GM12872 (cell line): ENCODE data around the gene CDK9.
A peak's percentile ranks its signal among the peaks of the same experiment; 100 is the strongest.

Experiments used
- TF ChIP-seq, protein P1 (sequence below): IDR thresholded peaks from 3 replicates; pipeline ENCODE4 v1.5.1; 2011; ENCODE audit warnings: low read depth, mild to moderate bottlenecking, low read length, moderate library complexity; ENCODE audit not compliant: insufficient read depth

The CDK9 gene

GRCh38 chr9:127771570-127772189 lies 14.2 kb upstream of the CDK9 start:
- TF ChIP-seq, protein P1, sequence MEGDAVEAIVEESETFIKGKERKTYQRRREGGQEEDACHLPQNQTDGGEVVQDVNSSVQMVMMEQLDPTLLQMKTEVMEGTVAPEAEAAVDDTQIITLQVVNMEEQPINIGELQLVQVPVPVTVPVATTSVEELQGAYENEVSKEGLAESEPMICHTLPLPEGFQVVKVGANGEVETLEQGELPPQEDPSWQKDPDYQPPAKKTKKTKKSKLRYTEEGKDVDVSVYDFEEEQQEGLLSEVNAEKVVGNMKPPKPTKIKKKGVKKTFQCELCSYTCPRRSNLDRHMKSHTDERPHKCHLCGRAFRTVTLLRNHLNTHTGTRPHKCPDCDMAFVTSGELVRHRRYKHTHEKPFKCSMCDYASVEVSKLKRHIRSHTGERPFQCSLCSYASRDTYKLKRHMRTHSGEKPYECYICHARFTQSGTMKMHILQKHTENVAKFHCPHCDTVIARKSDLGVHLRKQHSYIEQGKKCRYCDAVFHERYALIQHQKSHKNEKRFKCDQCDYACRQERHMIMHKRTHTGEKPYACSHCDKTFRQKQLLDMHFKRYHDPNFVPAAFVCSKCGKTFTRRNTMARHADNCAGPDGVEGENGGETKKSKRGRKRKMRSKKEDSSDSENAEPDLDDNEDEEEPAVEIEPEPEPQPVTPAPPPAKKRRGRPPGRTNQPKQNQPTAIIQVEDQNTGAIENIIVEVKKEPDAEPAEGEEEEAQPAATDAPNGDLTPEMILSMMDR = no peak

DNA sequence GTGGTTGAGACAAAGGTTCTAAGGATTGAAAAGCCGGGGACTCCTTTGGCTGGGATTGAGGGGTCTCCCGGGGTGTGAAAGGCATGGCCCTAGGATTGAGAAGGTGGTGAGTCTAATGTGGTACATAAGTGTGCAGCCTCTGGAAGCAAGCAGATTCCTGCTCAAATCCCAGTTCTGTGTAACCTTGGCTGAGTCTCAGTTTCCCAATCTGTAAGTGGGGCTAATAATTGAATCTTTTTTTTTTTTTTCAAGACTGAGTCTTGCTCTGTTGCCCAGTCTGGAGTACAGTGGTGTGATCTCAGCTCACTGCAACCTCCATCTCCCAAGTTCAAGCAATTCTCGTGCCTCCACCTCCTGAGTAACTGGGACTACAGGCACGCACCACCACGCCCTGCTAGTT lies 13.2 kb upstream of the CDK9 start:
- TF ChIP-seq, protein P1 = no peak

GRCh38 chr9:127773272-127773671 lies 12.6 kb upstream of the CDK9 start:
- TF ChIP-seq, protein P1 = no peak

GRCh38 chr9:127773981-127774380 lies 11.9 kb upstream of the CDK9 start:
- TF ChIP-seq, protein P1 = no peak

GRCh38 chr9:127776195-127776923 lies 9.5 kb upstream of the CDK9 start:
- TF ChIP-seq, protein P1 = 0 out of 3 replicates have a peak, but pooled peaks have one; percentile 15

GRCh38 chr9:127776924-127777289 lies 8.9 kb upstream of the CDK9 start:
- TF ChIP-seq, protein P1 = no peak

GRCh38 chr9:127777368-127777980 lies 8.4 kb upstream of the CDK9 start:
- TF ChIP-seq, protein P1 = no peak
